WTC11 (cell line): ENCODE results near the gene SAMD4A.

Source experiments
- CREB1 ChIP-seq: sonication (generic); formaldehyde crosslinking; IDR thresholded peaks from 2 replicates; pipeline ENCODE4 v1.8.0; 2023; ENCODE audit warnings: mild to moderate bottlenecking, missing genetic modification reagents
- FOXJ3 ChIP-seq: sonication (generic); formaldehyde crosslinking; IDR thresholded peaks from 2 replicates; pipeline ENCODE4 v1.9.0; 2021; ENCODE audit warnings: missing genetic modification reagents, mild to moderate bottlenecking, borderline replicate concordance
- HMGXB4 ChIP-seq: sonication (generic); formaldehyde crosslinking; IDR thresholded peaks from 2 replicates; pipeline ENCODE4 v1.8.1; 2023; ENCODE audit warnings: mild to moderate bottlenecking, moderate library complexity, missing genetic modification reagents
- IRF1 ChIP-seq: sonication (generic); formaldehyde crosslinking; IDR thresholded peaks from 2 replicates; pipeline ENCODE4 v1.8.0; 2023; ENCODE audit warnings: missing genetic modification reagents
- JUN ChIP-seq: sonication (generic); formaldehyde crosslinking; IDR thresholded peaks from 2 replicates; pipeline ENCODE4 v1.8.0; 2023; ENCODE audit warnings: mild to moderate bottlenecking, missing genetic modification reagents
- MAX ChIP-seq: sonication (generic); formaldehyde crosslinking; IDR thresholded peaks from 2 replicates; pipeline ENCODE4 v1.8.0; 2022; ENCODE audit warnings: mild to moderate bottlenecking, missing genetic modification reagents
- MLX ChIP-seq: sonication (generic); formaldehyde crosslinking; IDR thresholded peaks from 2 replicates; pipeline ENCODE4 v1.8.1; 2023; ENCODE audit warnings: mild to moderate bottlenecking, missing genetic modification reagents, moderate library complexity
- NR2C2 ChIP-seq: sonication (generic); formaldehyde crosslinking; IDR thresholded peaks from 2 replicates; pipeline ENCODE4 v1.8.0; 2022; ENCODE audit warnings: mild to moderate bottlenecking, missing genetic modification reagents
- NR3C1 ChIP-seq: sonication (generic); formaldehyde crosslinking; conservative IDR thresholded peaks from 2 replicates; pipeline ENCODE4 v1.8.1; 2023; ENCODE audit warnings: low read depth, mild to moderate bottlenecking, missing genetic modification reagents
- SP1 ChIP-seq: sonication (generic); formaldehyde crosslinking; conservative IDR thresholded peaks from 2 replicates; pipeline ENCODE4 v1.8.1; 2022; ENCODE audit warnings: missing genetic modification reagents
- STAT6 ChIP-seq: sonication (generic); formaldehyde crosslinking; conservative IDR thresholded peaks from 2 replicates; pipeline ENCODE4 v1.8.1; 2023; ENCODE audit warnings: mild to moderate bottlenecking, low read depth, missing genetic modification reagents, moderate library complexity
- USF1 ChIP-seq: sonication (generic); formaldehyde crosslinking; IDR thresholded peaks from 2 replicates; pipeline ENCODE4 v1.8.0; 2022; ENCODE audit warnings: mild to moderate bottlenecking, missing genetic modification reagents
- ZNF416 ChIP-seq: fragments of 250-450 bp; sonication (Bioruptor Pico); IDR thresholded peaks from 2 replicates; pipeline ENCODE4 v1.9.0; 2021; ENCODE audit warnings: mild to moderate bottlenecking, inconsistent platforms
- TF ChIP-seq, protein P1 (sequence below): fragments of 200-600 bp; IDR thresholded peaks from 2 replicates; pipeline ENCODE4 v1.8.0; 2022; ENCODE audit warnings: antibody characterized with exemption

GRCh38 chr14:54725998-54726397 is 159.1 kb downstream of the SAMD4A start:
- TF ChIP-seq, protein P1, sequence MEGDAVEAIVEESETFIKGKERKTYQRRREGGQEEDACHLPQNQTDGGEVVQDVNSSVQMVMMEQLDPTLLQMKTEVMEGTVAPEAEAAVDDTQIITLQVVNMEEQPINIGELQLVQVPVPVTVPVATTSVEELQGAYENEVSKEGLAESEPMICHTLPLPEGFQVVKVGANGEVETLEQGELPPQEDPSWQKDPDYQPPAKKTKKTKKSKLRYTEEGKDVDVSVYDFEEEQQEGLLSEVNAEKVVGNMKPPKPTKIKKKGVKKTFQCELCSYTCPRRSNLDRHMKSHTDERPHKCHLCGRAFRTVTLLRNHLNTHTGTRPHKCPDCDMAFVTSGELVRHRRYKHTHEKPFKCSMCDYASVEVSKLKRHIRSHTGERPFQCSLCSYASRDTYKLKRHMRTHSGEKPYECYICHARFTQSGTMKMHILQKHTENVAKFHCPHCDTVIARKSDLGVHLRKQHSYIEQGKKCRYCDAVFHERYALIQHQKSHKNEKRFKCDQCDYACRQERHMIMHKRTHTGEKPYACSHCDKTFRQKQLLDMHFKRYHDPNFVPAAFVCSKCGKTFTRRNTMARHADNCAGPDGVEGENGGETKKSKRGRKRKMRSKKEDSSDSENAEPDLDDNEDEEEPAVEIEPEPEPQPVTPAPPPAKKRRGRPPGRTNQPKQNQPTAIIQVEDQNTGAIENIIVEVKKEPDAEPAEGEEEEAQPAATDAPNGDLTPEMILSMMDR = no peak
- TF ChIP-seq USF1 (no peak), JUN (CRISPR knock-in tag) (no peak), FOXJ3 (no peak), MAX (no peak), ZNF416 (CRISPR knock-in tag) (no peak), NR3C1 (no peak), SP1 (CRISPR knock-in tag) (no peak), IRF1 (no peak), STAT6 (no peak), HMGXB4 (CRISPR knock-in tag) (no peak), MLX (CRISPR knock-in tag) (no peak), NR2C2 (CRISPR knock-in tag) (no peak), CREB1 (CRISPR knock-in tag) (no peak)
